DOHH2 (cell line): ENCODE measurements around the gene MROH7.

ENCODE experiments used
- EZH2phosphoT487 ChIP-seq: fragments of 200-600 bp; sonication (generic); IDR thresholded peaks from 2 replicates; pipeline ENCODE4 v1.6.1; 2017; ENCODE audit warnings: borderline replicate concordance, mild to moderate bottlenecking, antibody characterized with exemption, low read length, moderate library complexity, mixed read lengths
- TF ChIP-seq, protein P1 (sequence below): fragments of 200-600 bp; sonication (generic); IDR thresholded peaks from one replicate; pipeline ENCODE4 v1.5.1; 2014; ENCODE audit warnings: antibody characterized with exemption, mild to moderate bottlenecking, low read depth, low read length; ENCODE audit not compliant: poor library complexity, severe bottlenecking

DNA sequence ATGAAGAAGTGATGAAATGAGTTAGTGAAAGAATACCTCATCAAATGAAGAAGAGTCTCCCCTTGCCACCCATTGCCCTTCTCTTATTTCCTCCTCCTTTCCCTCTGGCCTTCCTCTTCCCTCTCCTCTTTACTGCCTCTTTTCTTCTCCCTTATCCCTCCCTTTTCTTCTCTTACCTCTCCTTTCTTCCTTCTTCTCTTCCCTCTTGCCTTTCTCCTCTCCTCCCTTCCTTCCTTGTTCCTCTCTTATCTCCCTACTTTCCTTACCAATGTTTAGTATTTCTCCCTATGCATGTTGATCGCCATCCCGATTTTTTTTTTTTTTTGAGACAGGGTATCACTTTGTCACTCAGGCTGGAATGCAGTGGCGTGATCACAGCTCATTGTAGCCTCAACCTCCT, 8.8 kb downstream of the MROH7 start:
- TF ChIP-seq, protein P1, sequence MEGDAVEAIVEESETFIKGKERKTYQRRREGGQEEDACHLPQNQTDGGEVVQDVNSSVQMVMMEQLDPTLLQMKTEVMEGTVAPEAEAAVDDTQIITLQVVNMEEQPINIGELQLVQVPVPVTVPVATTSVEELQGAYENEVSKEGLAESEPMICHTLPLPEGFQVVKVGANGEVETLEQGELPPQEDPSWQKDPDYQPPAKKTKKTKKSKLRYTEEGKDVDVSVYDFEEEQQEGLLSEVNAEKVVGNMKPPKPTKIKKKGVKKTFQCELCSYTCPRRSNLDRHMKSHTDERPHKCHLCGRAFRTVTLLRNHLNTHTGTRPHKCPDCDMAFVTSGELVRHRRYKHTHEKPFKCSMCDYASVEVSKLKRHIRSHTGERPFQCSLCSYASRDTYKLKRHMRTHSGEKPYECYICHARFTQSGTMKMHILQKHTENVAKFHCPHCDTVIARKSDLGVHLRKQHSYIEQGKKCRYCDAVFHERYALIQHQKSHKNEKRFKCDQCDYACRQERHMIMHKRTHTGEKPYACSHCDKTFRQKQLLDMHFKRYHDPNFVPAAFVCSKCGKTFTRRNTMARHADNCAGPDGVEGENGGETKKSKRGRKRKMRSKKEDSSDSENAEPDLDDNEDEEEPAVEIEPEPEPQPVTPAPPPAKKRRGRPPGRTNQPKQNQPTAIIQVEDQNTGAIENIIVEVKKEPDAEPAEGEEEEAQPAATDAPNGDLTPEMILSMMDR = no peak
- TF ChIP-seq EZH2phosphoT487 = no peak
